GM19023 (cell line): Measurements from ENCODE around the gene SLC35A5.

ENCODE experiments used
- ATAC-seq: cut with Tn5 transposase; IDR thresholded peaks from one replicate; pipeline ENCODE4 v1.9.1; 2021; ENCODE audit warnings: mild to moderate bottlenecking, moderate library complexity; ENCODE audit not compliant: unreplicated experiment

SLC35A5 gene

DNA sequence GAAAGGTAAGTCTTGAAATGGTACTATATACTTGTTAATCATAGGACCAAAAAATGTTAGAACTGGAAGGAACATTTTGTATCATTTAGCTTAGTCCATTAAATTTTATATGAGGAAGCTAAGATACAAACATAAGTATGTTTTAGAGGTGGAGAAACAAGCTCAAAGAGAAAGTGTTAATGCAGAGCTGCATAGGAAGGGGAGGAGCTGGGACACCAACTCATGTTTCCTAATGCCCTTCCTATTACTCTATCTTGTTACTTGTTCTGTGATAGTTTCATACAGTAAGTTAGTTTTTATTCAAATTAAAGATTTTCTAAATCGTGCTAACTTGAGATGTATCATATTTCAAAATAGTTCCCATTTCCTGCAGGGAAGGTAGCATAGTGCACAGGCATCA is 7.4 kb downstream of the SLC35A5 start:
- no peak for ATAC-seq

DNA sequence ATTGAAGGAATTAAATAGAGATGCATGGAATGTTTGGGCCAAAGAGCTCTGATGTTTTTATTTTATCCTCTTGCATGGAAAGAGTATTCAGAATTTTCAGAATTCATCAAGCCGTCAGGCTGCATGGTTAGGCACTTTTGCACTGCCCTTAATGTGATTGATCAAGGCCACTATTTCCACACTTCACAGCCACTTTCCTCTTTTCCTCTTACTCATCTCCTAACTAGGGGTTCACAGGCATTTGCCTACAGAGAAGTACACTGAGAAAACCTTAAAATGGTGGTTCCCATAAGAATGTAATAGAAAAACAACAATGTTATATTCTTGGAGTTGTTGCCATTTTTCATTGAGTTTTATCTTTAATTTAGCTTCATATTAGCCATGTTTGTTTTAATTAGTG is 10.9 kb downstream of the SLC35A5 start:
- ATAC-seq: no peak

DNA sequence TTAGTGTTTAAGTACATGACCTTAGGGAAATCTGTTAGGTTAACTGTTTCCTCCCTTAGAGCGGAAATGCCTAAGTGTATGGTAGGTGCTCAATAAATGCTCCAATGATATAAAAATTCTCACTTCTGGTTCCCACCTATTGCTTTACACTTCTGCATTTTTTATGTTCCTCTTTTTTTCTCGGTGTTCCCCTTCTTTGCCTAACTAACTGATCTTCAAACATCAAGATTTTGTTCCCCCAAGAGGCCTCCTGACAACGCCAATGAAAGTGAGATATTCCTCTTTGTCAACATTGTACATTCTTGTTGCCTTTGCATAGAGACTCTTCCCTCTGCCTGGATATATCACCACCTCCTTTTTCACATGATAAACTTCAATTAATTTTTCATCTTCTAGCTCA is 17.4 kb downstream of the SLC35A5 start:
- no peak for ATAC-seq

DNA sequence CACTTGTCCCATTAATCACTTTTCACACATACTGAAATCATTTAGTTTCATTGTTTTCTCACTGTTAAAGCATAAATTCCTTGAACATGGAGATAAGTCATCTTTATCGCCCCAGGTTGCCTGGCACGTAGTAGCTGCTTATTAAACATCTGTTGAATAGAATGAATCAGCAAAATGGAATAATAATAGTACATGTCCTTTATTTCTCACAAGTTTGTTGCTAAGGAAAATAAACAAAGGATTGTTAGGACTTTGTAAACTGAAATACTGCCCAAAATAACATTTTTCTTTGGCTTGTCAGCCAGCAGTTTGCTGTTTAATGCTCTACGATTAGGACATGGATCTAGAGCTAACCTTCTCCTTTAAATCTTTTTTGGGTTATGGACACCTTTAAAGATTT is 17.9 kb downstream of the SLC35A5 start:
- ATAC-seq: no peak

DNA sequence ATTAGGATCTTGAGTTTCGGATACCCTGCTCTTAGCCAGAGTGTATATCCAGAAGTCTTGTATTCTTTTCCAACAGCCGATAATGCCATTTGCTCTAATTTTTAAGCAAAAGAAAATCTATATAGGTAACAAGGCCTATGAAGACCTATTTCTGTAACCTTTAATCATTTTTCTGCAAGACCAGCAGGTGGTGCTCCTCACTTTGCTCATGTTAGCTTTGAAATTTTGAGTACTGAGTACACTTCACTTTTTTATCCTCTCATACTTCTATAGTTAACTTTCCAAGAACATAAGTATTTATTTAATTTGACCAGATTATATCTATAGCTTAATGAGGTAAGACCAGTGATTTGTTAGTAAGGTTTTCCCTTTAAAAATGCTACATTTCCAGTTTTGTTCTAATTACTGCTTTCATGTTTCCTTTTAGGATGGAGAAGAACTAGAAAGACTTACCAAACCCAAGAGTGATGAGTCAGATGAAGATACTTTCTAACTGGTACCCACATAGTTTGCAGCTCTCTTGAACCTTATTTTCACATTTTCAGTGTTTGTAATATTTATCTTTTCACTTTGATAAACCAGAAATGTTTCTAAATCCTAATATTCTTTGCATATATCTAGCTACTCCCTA is 20.5 kb downstream of the SLC35A5 start:
- ATAC-seq: no peak

DNA sequence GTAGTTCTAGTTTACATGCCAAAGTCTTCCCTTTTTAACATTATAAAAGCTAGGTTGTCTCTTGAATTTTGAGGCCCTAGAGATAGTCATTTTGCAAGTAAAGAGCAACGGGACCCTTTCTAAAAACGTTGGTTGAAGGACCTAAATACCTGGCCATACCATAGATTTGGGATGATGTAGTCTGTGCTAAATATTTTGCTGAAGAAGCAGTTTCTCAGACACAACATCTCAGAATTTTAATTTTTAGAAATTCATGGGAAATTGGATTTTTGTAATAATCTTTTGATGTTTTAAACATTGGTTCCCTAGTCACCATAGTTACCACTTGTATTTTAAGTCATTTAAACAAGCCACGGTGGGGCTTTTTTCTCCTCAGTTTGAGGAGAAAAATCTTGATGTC is 21.3 kb downstream of the SLC35A5 start:
- no peak for ATAC-seq

DNA sequence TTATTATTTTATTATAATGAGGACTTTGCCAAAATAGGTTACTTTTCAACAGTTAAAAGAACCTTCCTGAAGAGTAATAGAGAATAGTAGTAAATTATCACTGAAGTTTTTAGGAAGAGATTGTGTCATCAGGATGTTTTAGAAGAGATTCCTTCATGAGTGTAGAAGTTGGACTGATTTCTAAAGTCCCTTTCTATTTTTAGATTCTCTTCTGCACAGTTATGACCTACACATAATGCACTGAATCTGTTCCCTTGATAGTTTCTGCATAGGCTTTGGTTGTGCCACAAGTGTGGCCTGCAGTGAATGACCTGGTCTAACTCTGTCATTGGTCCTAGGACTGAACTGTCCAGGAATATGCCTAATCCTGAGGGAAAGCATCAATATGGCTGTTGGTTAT is 23.9 kb downstream of the SLC35A5 start:
- ATAC-seq: no peak

DNA sequence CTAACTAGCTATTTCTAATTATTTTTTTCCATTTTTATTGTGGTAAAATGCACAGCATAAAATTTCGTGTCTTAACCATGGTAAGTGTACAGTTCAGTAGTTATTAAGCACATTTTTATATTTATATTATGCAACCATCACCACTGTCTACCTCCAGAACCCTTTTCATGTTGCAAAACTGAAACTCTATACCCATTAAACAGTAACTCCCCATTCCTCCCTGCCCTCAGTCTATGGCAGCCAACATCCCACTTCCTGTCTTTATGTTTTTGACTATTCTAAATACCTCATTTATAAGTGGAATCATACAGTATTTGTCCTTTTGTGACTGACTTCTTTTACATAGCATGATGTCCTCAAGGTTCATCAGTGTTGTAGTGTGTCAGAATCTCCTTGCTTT is 25.5 kb downstream of the SLC35A5 start:
- ATAC-seq: no peak

DNA sequence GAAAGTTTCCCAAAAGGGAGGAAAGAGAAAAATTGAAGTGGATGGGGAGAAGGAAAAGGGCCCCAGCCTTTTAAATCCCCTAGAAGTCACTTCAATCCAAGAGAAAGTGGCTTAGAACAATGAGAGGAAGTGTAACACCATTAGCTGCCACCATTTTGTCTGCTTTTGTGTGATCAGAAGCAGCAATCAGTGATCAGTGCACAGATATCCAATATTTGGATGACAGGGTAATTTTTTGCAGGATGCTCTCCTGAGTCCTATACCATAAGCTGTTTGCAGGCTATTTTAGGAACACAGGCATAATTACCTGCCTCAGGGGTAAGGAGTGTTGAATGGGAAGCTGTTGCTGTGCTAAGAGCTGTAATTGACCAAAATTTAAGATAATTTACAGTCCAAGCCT is 31.4 kb downstream of the SLC35A5 start:
- no peak for ATAC-seq

DNA sequence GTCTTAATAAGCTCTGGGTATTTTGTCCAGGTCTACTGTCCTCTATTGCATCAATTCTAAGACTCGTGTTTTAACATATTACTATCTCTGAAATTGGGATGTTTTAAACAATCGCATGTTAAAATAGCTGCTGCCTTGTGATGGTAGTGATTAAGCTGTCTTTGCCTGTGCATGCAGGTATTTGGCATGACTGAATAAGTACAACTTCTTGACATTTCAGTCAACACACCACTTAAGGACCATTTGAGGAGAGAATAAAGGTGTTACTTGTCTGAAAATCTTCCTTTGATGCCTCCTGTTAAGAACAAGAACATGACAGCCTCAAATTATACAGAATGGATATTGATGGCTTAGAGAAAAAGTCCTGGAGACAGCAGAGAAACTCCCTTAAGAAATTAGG is 33.0 kb downstream of the SLC35A5 start:
- no peak for ATAC-seq

DNA sequence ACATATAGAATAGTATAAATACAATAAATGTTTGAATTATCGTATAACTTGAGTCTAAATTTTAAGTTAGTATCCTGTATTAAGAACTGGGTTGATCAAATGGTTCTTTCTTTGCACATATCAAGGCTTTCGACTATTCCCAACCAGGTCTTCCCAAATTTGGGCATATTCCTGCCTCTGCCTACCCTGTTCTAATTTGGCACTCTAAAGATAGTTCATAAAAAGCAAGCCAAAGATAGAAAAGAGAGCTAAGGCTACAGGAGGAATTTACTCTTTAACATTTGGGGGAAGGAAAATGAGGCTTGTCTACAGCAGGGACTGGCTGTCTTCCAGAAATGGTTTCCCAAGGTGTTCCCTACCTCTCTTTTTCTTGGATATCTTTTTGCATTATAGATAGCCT is 36.1 kb downstream of the SLC35A5 start:
- ATAC-seq: no peak

DNA sequence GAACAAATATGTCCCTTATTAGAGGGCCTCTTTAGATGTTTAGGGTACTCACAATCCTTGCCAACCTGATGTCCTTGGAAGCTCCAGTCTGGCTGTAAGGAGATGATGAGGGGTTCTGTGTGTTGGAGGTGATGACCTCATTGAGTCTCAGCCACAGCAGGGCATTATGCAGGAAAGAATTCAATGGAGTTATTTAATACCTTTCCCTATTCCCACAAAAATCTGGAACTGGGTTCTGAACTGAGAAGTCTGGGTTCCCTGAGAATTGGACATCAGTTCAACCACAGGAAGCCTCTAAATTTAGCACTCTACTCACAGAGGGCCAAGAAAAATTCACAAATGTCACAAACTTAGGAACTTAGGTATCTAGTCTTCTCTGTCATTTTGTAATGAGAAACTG is 36.9 kb downstream of the SLC35A5 start:
- ATAC-seq: no peak

DNA sequence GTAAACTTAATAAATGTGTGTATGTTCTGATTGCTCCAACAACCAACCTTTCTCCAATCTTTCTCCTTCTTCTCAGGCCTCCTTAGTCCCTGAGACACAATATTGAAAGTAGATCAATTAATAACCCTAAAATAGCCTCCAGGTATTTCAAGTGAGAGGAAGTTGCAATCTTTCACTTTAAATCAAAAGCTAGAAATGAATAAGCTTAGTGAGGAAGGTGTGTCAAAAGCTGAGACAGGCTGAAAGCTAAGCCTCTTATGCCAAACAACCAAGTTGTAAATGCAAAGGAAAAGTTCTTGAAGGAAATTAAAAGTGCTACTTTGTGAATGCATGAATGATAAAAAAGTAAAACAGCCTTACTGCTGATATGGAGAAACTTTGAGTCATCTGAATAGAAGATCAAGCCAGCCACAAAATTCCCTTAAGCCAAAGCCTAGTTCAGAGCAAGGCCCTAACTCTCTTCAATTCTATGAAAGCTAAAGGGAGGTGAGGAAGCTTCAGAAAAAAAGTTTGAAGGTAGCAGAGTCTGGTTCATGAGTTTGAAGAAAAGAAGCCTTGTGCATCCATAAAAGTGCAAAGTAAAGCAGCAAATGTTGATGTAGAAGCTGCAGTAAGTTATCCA is 40.5 kb downstream of the SLC35A5 start:
- peak; percentile 63 for ATAC-seq

DNA sequence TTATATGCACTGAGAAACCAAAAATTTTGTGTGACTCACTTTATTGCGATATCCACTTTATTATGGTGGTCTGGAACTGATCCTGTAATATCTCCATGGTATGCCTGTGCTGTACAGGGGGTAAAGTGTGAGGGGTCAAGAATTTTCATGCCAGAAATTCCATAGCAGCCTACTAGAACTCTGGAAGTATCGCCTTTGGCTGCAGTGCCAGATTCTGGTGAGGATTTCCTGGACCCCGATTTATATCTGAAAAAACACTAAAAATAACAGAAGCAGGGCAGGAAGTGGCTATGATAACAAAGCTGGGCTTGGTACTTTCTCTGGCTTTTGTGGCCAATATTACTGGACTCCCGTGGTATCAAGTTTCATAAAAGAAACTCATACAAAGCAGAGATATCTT is 42.7 kb downstream of the SLC35A5 start:
- ATAC-seq: no peak

DNA sequence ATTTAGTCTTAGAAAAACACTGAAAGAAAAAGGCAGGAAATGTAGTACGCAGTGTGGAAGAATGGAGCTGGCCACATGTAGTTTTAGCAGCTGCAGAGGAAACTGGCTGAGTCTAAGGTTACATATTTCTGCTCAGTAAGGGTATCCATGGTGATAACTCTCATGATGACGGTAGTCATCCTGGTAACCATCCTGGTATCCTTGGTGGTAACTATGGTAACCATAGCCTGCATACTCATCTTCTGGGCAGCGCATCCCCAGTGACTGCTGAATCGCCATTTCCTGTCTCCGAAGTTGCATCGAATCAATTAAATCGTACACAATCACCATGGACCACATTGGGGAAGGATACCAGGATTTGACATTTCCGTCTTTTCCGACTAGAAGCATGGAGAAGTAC is 43.4 kb downstream of the SLC35A5 start:
- no peak for ATAC-seq

DNA sequence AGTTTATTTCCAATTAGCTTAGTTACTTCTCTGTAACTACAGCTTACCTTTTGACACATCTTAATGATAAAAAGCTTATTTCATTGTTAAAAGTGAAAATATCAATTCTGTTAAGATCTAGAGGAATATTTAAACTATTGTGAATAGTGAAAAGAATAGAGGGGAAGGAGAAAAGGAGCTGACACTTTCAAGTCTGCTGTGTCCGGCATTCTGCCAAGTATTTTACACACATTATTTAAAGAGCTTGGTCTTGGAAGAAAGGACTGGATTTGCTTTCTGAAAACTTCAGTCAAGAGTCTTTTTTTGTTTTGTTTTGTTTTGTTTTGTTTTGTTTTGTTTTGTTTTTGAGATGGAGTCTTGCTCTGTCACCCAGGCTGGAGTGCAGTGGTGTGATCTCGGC is 44.3 kb downstream of the SLC35A5 start:
- ATAC-seq: no peak

DNA sequence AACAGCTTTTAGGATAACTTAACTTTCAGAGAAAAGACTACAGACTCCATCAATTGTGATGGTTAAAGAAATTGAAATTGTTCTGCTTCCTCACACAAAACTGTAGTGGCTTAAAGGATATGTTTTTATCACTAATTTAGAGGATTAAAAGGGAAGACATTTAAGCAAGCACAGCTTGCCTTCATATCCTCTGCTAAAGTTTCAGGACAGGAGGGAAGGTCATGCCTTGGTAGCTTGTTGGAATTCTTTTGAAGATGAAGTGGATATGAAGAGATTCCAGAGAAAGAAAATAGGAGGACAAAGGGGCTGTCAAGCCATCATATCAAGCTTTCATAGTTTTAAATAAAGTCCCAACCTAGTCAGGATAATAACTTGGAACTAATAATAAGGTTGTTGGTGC is 46.0 kb downstream of the SLC35A5 start:
- ATAC-seq: no peak

DNA sequence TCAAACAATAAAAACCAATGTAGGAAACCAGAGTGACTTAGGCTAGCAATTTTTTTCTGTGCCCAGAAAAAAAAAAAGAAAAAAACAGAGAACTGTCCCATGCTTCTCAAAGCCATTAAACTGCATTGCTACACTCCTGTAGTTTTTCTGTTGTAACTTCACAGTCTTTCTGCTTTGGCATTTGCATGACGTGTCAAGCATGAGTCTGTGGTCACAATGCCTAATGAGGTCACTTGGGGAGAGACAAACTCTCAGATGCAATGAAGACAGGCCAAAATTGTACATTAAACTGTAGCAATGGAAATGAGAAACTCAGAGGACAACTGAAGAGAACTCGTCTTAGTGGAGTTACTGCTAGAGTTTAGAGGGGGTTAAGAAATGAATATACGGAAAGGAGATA is 48.3 kb downstream of the SLC35A5 start:
- ATAC-seq: no peak

DNA sequence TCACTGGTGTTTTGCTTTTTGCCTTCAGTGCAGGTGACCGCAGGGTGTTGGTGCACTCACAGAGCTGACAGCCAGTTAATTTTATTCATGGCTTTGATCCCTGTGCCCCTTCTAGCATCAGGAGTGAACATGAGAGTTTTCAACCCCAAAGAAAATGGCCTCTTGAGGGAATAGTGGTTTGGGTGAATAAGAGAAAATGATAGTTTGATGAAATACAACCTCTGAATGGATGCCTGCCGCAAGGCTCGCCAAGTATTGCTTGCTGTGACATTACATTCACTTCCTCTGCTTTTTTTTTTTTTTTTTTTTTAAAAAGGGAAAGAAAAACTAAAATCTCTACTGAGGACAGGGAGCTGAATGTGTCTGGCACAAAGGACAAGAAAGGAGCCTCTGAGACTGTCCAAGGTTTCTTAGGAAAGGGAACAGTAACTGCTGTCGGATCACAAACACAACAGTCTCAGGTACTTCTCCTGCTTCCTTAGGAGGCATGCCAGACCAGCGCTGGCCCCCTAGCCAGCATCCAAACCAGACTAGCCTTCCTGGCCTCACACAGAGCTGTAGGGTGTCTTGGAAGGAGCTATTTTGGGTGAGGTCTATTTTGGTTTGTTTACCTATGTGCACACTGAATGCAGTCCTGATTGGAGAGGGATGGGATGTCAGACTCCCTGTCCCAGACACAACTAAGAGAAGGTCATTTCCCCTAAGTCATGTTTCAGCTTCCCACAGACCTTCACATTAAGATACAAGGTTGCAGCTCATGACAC is 50.1 kb downstream of the SLC35A5 start:
- no peak for ATAC-seq

DNA sequence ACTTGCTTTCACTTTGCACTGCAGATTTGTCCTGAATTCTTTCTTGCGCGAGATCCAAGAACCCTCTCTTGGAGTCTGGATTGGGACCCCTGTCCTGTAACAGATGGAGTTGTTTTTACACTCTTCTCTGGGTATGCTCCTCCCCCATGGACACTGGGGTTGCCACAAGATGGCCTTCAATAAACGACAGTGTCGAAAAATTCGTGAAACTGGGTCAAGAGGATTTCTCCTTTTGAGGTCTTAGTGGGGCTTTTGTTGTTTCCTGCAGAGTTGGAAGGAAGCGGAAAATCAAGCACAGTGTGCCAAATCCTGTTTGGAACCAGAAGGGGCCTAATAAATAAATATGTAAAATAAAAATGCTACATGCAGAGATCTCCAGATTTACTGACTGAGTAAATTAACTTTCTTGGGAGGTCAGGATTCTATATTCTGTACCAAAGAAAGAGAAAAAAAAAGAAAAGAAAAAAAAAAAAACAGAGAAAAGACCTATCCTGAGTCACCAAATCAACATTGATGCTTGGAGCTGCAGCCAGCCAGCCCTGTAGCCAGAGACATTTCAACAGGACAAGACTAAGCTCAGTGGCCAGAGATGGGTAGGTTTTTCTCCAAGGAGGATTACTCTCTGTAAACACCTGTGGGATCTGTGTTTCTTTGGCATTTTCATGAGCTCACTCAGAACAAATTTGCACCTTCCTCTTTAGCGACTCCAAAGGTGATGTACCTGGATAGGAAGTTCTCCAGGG is 54.3 kb downstream of the SLC35A5 start:
- no peak for ATAC-seq

DNA sequence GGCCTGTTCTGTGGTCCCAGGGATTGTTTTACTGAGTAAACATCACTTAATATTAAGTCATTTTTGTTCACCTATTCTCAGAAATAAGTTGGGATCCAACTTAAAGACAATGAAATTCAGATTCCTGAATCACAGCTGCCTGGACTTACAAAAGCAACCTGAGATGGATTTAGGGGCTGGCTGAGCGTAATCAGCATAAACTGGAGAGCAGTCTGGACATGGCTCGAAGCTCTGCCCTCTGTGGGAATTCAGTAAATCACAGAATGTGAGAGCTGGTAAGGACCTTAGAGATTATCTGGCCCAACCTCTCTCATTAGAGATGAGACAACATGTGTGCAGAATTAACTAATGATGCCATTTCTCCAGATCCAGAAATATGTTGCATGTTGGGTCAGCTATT is 55.4 kb downstream of the SLC35A5 start:
- no peak for ATAC-seq

DNA sequence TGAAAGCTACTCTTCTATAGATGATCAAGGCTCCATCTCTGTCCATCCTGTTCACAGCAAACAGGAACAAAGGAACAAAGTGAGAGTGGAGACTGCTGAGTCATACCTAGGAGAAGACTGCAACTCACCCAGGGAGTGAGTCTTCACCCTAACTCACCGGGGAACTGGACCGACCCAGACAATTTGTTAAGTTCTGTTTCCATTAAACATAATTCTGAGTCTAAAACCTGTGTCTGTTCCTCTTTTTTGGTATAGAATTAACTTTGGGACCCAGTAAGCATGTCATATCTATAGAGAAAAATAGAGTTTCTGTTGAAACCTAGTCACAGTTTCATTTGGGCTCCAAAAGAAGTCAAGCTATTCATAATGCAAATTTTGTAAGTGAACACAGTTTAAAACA is 57.5 kb downstream of the SLC35A5 start:
- ATAC-seq: peak; percentile 77
